Right lobe of liver (tissue), 5 donors: ENCODE data around the gene SBF2. TPM values are rescaled to one million over a fixed set of nuclear protein-coding genes. Genes with fewer than 3 reads are reported as not detected.

ENCODE experiments used
- small RNA-seq, 2 experiments: library from RNA; depleted of rRNA; stranded (forward); fragments of <200 nt; gene quantifications; one replicate each; pipeline ENCODE3, GENCODE V24; 2016
- total RNA-seq, 6 experiments: library from RNA; depleted of rRNA in 2 of 6; stranded (reverse); fragments of >200 nt in 2 of 6; fragmentation: NEBNext Ultra II Directional in 3 of 6; extraction: Animal tissue kit (Norgen Biotek cat#: 25700) in 3 of 6; gene quantifications; one replicate each; pipeline versions ENCODE4 v1.1.0 to v1.2.4, GENCODE V29; 2016 to 2023
- donor health status: DM: no; HTN: no; CAD: no.
- donor health status: DM: no; HTN: no; CAD: no.
- donor health status: DM: no; HTN: yes; CAD: no.
- donor health status: DM: no; HTN: yes; CAD: no.

The SBF2 gene
- total RNA-seq, 6 experiments from 2014 or later: 13.7 to 28.4 (median 21.3) TPM

Small RNA genes within 50 kb of the gene (small RNA-seq; reads per million reads assigned to genes)
- gene AC080023.2 (0 to 0.19 reads per million in 2 experiments), gene RNU7-28P (0 reads per million in 2 experiments)

Other genes with a start within 250 kb of the SBF2 start
- gene ADM, start 10.9 kb upstream of the SBF2 start, total RNA-seq: 10 to 100 TPM in 5 of 6 experiments, 1 to 10 TPM in 1; 7.9 to 82.6 (median 21.6) TPM
- 1 to 10 TPM in 5 of 6 experiments, under 1 TPM in 1; 0.98 to 5.0 (median 1.8) TPM for gene AMPD3, start 161.0 kb upstream of the SBF2 start, total RNA-seq
- gene RNF141, start 247.0 kb upstream of the SBF2 start, total RNA-seq: 10 to 100 TPM; 11.2 to 21.0 (median 15.1) TPM